HL-60 (cell line): Measurements from ENCODE around the gene GNAS.

Source experiments
- GABPA ChIP-seq: IDR thresholded peaks from 2 replicates; pipeline ENCODE4 v1.6.1; 2012; ENCODE audit warnings: low read depth
- TF ChIP-seq, protein P1 (sequence below): IDR thresholded peaks from one replicate; pipeline ENCODE4 v1.5.1; 2011; ENCODE audit warnings: low read length, control low read depth, inconsistent platforms; ENCODE audit not compliant: insufficient read depth

DNA sequence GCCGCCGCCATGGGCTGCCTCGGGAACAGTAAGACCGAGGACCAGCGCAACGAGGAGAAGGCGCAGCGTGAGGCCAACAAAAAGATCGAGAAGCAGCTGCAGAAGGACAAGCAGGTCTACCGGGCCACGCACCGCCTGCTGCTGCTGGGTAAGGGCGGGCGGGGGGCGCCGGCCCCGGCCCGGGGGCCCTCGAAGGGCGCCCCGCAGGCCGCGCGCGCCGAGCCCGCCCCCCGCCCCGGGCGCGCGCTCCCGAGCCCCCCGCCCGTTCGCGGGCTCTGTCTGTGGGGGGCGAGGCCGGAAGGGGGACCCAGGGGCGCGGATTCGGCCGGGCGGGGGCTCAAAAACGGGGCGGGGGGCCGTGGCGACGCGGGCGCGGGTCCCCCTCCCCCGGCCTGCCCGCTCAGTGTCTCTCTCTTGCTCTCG, 39.2 kb downstream of the GNAS start:
- TF ChIP-seq, protein P1, sequence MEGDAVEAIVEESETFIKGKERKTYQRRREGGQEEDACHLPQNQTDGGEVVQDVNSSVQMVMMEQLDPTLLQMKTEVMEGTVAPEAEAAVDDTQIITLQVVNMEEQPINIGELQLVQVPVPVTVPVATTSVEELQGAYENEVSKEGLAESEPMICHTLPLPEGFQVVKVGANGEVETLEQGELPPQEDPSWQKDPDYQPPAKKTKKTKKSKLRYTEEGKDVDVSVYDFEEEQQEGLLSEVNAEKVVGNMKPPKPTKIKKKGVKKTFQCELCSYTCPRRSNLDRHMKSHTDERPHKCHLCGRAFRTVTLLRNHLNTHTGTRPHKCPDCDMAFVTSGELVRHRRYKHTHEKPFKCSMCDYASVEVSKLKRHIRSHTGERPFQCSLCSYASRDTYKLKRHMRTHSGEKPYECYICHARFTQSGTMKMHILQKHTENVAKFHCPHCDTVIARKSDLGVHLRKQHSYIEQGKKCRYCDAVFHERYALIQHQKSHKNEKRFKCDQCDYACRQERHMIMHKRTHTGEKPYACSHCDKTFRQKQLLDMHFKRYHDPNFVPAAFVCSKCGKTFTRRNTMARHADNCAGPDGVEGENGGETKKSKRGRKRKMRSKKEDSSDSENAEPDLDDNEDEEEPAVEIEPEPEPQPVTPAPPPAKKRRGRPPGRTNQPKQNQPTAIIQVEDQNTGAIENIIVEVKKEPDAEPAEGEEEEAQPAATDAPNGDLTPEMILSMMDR: no peak
- TF ChIP-seq GABPA: no peak
